DMS79 (cell line): Measurements from ENCODE around the gene TIMP2.

Experiments
- DNase-seq: peaks from one replicate; lab custom pipeline; 2025; lab: John Stamatoyannopoulos, UW

TIMP2 gene

DNA sequence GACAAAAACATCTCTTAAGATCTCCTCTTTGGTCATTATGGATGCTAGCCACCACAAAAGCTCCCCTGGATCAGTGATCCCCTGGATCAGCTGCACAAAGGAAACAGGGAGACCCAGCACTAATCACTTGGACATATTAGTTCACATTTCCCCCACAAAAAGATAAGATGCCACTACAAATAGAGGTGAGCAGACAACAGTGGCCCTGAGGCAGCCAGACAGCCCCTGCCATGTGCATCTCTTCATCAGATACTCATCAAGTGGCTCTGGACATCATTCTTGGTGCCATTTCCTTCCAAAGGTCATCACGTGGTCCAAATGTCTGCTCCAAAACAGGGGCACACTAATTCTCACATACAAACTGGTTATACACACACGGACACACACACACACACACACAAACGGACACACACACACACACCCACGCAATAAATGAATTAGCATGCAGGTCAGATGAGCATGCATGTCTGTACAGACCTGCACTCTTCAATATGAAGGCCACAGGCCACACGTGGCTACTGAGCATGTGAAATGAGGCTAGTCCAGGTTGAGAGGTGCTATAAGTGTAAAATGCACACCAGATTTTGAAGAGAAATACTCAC is 88.7 kb downstream of the TIMP2 start:
- DNase-seq: no peak

DNA sequence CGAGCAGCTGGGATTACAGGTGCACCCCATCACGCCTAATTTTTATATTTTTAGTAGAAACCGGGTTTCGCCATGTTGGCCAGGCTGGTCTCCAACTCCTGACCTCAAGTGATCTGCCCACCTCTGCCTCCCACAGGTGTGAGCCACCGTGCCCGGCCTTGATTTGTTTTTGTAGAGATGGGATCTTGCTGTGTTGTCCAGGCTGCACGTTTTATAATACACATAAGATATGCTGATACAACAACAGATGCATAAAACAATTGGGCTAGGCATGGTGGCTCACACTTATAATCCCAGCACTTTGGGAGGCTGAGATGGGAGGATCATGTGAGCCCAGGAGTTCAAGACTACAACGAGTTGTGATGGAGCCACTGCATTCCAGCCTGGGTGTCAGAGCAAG is 90.6 kb downstream of the TIMP2 start:
- DNase-seq: no peak

DNA sequence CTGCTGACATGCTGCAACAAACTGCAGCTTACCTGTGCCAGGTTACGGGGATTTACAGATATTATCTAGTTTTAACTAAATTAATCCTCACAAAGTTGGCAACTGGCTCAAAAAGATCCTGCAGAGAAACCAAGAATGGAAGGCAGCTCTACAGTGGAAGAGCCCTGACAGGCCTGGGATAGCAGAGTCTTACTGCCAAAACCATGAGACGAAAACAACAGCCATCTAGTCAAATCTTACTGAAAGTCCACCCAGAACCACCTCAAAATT is 92.7 kb downstream of the TIMP2 start:
- DNase-seq: no peak

DNA sequence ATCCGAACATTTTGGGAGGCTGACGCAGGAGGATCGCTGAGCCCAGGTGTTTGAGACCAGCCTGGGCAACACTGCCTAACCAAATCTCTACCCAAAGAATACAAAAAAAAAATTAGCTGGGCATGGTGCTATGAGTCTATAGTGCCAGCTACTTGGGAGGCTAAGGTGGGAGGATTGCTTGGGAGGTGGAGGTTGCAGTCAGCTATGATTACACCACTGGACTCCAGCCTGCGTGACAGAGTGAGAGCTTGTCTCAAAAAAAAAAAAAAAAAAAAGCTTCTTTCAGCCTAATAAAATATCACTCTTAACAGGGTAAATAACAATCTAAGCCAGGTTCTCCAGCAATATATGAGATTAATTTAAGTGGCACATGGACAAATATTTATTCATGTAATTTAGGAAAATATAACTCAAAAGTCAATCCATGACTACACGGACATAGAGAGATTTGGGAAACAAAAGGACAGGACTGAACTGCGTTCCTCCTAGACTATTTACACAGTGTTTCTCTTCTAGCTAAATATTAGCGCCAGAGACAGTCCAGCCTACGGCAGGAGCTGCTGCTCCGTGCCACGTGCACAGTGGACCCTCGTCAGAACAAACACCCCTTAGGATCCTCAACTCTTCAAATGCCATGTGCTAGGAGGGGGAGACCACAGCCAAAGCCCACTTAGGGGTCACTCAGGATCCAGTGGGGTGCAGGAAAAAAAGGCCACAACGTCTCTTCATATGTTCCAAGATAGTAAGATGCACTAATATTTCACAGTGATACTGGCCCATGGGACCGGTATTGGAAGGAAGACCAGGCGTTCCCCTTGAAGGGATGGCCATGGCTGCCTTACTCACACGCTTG is 93.3 kb downstream of the TIMP2 start:
- DNase-seq: no peak

DNA sequence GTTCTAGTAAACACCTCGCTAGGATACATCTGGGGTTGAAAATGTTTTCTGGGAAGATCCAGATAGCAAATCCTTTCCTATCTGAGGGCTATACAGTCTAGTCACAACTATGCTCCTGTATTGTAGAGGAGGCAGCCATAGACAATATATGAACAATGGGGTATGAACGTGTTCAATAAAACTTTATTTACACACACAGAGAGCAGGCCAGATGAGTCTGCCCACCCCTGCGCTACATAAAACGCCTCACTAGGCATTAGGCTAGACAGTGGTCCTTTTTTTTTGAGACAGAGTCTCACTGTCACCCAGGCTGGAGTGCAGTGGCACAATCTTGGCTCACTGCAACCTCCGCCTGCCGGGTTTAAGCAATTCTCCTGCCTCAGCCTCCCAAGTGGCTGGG is 95.7 kb downstream of the TIMP2 start:
- no peak for DNase-seq

DNA sequence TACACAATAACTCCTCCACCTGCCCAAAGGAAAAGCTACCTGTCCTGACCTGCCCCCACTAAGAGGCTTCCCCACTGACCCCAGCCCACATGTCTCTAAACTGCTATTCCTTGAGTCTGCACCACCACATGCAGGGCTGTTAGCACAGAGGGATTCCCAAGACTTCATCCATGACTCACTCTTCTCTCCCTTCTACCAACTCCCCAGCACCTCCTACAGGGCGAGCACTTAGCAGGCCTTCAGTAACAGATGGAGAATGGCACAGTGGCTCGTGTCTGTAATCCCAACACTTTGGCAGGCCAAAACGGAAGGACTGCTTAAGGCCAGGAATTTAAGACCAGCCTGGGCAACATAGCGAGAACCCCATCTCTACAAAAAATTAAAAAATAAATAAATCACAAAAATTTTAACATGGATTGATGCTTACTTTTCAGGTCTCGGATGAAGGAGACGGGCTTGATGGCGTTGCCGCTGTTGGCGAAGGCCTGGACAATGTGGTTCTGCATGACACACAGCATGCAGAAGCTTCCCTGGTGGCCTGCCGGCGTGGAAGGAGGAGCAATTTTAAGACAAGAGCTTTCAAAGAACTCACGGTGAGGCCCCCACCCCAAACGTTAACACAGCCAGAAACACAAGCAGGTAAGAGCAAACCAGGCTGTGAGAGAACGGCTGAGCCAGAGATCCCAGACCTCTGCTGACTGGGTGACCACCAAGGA is 96.6 kb downstream of the TIMP2 start:
- DNase-seq: no peak

DNA sequence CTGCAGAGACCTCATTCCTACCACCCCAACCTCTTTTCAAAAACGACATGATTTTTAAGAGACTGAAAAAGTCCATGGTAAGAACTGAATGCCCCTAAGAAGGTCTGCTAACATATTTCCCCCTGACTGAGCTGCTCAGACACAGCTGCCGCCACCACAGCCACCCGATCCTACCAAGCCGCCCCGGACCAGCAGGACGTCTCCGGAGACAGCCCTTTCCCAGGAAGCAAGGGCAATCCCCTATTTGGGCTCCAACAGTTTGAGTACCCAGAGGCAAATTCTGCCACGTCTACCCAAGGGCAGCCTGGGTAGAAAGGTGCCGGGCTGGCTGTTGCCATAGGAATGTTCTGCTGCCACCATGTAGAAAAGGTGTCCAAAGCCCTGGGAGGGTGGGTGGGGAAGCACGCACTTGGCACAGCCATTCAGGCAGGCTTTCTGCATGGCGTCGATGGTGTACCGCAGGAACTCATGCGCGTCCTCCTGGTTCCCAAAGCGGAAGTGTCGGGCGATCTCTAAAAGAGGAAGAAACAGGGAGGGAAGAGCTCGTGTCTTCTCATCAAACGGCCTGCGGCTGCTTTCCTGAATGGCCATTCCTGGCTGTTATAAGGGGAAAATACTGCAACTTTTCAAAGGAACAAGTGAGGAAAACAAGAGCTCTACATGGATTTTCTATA is 98.2 kb downstream of the TIMP2 start:
- DNase-seq: no peak

DNA sequence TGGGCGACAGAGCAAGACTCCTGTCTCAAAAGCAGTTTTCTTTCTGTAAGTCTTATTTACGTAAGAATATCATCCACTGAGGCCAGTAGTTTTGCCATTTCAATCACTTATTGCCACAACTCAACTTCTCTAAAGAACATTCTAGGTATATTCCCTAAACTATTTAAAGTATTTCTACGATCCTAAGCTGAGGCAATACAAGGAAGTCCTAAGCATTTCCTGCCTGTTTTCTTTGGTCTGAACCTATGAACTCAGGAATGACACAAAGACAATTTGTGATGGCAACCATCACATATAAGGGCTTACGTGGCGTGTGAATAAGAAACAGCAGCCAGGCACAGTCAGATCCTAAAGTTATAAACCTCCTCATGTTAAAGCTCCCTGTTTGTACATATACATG is 98.8 kb downstream of the TIMP2 start:
- DNase-seq: no peak

DNA sequence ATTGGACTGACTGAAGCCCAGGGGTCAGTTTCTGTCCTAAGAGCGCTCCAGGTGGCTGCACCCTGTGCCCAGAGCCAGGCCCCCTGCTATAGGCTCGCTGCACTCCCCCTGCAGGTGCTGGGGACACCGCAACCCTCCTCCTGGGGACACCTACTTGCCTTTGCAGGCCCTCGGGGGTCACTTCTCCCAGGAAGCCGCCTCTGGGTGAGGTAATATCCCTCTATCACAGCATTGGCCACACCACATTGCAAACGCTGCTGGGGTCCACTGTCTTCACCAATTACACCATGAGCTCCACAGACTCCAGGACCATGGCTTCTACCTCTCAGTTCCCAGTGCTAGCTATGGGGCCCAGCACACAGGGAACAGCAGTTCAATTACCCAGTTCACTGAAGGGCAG is 99.5 kb downstream of the TIMP2 start:
- no peak for DNase-seq

DNA sequence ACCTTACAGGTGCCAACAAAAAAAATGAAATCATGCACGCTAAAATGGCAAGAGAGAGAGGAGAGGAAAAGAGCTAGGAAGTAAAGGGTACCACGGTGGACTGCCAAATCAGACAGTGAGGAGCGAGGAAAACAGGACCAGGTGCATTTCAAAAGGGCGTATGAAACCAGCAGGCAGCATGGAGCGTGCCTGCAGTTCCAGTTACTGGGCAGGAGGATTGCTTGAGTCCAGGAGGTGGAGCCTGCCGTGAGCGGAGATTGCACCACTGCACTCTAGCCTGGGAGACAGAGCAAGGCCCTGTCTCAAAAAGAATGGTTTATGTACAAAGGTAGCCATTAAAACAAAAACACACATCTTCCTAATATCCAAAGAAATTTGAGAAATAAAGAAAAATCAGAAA is 100.9 kb downstream of the TIMP2 start:
- no peak for DNase-seq

DNA sequence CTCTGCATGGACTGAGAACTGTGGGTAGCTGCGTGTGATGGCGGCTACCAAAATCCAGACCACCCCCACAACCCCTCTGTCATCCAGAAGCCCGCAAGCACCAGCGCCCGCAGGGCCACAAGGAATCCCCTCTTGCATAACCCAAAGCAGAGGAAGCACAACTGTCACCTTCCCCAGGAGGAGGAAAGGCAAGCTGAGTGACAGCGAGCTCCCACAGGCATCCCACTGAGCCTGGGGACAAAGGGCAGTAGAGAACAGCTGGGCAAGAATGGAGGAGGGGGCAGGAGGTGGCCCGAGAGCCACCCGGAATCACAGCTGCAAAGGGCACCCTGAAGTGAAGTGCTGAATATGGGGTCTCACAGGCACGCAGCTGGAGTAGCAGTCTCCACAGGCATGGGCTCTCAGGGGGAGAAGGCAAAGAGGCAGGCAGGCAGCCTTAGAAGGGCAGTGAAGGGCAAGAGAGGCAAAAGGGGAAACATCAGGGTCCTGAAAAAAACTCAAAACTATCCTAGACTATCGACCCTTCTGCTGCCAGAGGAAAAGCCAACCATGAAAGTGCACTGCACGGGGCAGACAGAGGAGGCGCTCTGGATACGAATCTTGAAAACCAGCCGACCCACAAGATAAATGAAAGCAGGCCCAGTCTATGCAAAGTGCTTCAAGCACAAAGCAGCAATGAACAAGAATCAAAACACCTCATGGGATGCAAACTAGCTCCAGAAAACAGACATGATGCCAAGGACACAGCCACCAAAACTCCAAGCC is 101.7 kb downstream of the TIMP2 start:
- no peak for DNase-seq

DNA sequence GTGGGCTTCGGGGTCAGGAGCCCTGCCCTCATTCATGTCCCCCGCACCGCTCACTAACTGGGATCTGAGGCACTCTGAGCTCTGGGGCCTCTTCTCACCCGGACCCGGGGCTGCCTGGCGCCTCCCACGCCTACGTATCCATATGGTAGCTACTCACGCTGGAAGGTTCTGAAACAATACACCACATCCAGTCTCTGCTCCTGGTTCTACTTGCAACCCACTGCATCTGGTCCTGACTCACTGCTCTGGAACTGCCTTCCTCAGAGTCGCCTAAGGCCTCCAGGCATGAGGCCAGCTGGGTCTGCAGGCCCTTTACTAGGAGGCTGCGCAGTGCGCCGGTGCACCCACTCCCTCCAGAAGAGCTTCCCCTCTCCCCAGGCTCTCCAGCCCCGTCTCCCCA is 102.6 kb downstream of the TIMP2 start:
- DNase-seq: no peak

DNA sequence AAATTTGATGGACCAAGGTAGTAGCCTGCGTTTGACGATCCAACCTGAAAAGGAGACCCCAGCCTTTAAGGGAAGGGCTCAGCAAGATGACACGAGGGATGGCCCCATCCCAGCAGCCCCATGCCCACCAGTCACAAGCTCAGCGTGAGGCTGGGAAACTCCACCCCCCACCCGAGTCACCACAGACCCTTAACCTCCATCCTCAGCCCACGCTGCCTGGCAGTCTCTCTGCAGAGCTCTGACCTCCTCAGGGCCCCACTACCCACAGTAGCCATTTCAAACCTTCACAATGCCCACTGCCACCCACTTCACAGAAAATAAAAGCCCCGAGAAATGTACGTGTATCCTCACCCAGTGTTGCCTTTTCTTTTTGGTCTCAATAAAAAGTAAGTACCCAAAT is 103.2 kb downstream of the TIMP2 start:
- DNase-seq: no peak

DNA sequence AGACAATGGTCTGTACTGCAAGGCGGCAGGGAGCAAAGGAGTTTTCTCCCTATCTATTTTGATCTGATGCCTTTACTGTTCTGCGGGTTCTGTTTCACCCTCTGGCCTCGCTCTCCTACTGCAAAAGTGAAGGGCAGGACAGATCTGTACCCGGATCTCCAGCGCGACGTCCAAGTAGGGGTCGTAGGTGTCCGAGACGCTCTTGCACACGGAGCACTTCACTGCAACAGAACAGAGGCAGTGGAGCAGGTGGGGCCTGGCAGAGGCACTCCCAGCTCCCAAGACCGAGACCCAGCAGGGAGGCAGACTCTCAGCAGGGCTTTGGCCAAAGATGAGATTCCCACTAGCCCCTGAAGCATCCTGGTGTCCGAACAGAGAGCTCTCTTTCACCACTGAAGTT is 104.3 kb downstream of the TIMP2 start:
- no peak for DNase-seq

DNA sequence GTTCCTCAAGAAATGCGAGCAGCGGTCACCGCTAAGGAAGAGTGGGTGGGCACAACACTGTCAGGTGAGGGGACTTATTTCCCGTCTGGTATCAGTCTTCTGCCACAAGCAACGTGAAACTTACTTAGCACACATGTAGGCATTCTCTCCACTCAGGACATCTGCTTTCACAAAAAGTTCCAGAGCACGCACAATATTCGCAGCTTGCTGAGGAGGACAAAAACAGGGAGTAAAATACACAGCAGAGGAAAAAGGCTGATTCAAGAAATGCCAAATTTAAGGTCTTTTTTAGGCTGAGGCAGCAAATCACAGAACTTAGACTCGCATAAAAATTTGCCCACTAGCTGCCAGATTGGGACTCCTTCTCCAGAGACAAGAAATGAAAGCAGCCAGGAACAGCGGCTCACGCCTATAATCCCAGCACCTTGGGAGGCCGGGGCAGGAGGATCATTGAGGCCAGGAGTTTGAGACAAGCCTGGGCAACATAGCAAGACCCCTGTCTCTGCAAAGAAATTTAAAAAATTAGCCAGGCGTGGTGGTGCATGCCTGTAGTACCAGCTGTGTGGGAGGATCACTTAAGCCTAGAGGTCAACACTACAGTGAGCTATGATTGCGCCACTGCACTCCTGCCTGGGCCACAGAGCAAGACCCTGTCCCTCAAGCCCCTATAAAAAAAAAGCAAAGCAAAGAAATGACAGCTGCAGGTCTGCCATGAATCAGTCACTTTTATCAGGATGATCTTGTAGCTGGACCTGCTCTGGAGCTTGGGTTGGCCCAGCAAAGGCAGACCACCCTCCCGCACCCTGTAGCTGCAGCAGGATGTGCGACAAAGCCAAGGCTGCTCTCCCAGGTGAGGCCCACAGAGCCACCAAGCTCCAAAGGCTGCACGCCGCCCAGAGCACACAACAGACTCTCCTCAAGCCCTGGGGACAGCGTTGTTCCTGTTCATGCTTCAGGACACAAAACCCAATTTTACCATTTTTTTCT is 105.1 kb downstream of the TIMP2 start:
- DNase-seq: no peak

DNA sequence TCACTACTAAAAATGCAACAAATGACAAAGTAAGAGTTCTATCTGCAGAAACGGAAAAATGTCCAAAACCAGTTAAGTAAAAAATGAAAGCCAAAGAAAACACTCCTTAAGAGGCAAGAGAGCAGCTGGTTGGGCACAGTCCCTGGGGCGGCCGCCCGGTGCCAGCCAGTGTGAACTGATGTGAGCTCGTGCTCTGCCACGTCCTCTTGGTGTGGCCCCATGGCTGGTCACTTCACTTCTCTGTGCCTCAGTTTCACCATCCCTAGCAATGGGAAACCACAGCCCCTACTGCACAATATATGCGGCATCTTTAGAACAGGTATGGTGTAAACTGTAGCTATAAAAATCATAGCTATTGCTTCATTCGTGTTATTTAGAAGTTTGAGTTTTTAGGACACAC is 105.8 kb downstream of the TIMP2 start:
- DNase-seq: no peak

DNA sequence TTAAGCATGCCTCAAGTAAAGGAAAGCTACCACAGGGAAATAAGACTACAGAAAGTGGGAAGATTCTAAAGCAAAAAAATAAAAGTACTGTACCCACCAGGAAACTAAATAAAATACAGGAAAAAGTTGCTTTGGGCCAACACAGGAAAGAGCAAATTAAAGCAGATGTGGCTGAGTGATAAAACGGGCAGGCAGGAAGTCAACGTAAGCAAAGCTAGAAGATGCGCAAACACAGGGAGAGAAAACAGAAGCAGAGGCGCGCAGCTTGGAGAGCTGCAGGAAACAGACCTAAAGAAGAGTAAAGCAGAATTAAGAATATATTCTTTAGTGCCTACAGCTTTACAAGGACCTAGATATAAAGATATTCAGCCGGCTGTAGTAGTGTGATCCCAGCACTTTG is 106.3 kb downstream of the TIMP2 start:
- DNase-seq: no peak

DNA sequence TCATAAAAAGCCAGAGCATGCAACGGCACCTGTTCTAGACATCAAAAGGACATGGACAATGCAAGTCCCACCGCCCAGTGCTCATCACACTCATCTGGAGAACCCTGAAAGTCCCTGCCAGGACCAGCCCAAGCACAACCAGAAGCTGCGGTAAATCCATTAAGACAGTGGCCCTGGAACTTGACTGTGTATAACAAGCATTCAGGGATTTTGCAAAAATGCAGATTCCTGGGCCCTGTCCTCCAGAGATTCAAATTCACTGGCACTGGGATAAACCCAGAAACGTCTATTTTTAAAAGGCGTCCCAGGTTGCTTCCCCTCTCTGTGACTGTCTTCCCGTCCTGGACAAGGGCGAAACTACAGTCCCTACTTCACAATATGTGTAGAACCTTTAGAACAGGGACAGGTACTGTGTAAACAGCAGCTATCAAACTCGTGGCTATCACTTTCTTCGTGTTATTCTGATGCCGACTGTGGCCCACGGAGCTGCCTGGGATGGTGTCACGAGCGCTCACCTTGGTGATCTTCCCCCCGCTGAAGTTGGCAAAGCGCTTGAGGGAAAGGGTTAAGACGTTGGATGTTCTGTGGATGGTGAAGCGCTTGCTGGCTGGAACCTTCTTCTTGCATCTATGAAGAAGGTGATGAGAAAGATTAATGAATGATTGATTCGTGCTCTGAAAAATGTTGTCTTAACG is 106.9 kb downstream of the TIMP2 start:
- DNase-seq: no peak

DNA sequence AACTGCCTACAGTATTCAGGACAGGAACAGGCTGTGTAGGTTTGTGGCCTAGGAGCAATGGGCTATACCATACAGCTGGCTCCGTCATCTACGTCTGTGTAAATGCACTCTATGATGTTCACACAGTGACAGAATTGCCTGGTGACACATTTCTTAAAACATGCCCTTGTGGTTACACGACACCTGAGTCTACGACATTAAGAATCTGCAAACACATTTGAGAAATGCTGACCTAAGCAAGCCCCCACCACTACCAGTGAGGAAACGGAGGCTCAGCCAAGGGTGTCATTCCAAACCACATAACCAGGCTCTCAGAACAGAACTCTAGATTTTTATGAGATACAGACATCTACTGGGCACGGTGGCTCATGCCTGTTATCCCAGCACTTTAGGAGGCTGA is 108.1 kb downstream of the TIMP2 start:
- no peak for DNase-seq

DNA sequence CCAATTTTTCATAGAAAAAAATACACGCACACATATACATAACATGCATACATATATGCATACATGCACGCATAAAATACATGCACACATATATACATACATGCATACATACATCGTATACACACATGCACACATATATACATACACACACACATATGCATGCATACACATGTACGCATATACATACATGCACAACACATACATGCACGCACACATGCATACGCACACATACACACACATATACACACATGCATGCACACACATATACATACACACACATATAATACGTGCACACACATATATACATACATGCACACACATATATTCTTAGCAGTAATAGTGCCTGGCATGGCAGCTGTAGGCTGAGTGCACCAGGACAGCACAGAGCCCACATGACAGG is 109.5 kb downstream of the TIMP2 start:
- no peak for DNase-seq
